B cell (primary cell): ENCODE data around the gene RPL28.

ENCODE experiments used
- EZH2 ChIP-seq: IDR thresholded peaks from 2 replicates; pipeline ENCODE4 v1.6.1; 2012; ENCODE audit warnings: borderline replicate concordance, low read depth, mild to moderate bottlenecking, moderate library complexity, low read length; ENCODE audit not compliant: insufficient read depth, poor library complexity, severe bottlenecking
- TF ChIP-seq, protein P1 (sequence below): fragments of 200-600 bp; IDR thresholded peaks from one replicate; pipeline ENCODE4 v1.8.0; 2022; ENCODE audit warnings: antibody characterized with exemption, mild to moderate bottlenecking

GRCh38 chr19:55373306-55373992, 12.3 kb upstream of the RPL28 start:
- TF ChIP-seq, protein P1, sequence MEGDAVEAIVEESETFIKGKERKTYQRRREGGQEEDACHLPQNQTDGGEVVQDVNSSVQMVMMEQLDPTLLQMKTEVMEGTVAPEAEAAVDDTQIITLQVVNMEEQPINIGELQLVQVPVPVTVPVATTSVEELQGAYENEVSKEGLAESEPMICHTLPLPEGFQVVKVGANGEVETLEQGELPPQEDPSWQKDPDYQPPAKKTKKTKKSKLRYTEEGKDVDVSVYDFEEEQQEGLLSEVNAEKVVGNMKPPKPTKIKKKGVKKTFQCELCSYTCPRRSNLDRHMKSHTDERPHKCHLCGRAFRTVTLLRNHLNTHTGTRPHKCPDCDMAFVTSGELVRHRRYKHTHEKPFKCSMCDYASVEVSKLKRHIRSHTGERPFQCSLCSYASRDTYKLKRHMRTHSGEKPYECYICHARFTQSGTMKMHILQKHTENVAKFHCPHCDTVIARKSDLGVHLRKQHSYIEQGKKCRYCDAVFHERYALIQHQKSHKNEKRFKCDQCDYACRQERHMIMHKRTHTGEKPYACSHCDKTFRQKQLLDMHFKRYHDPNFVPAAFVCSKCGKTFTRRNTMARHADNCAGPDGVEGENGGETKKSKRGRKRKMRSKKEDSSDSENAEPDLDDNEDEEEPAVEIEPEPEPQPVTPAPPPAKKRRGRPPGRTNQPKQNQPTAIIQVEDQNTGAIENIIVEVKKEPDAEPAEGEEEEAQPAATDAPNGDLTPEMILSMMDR, result no peak
- no peak for TF ChIP-seq EZH2
